ENCODE data around the gene DDX23.
"Not testable (repeated sequence)": the region's sequence is repeated elsewhere in the genome, so short reads cannot be mapped to it uniquely, and the experiment has no call there.

The DDX23 gene

DNA sequence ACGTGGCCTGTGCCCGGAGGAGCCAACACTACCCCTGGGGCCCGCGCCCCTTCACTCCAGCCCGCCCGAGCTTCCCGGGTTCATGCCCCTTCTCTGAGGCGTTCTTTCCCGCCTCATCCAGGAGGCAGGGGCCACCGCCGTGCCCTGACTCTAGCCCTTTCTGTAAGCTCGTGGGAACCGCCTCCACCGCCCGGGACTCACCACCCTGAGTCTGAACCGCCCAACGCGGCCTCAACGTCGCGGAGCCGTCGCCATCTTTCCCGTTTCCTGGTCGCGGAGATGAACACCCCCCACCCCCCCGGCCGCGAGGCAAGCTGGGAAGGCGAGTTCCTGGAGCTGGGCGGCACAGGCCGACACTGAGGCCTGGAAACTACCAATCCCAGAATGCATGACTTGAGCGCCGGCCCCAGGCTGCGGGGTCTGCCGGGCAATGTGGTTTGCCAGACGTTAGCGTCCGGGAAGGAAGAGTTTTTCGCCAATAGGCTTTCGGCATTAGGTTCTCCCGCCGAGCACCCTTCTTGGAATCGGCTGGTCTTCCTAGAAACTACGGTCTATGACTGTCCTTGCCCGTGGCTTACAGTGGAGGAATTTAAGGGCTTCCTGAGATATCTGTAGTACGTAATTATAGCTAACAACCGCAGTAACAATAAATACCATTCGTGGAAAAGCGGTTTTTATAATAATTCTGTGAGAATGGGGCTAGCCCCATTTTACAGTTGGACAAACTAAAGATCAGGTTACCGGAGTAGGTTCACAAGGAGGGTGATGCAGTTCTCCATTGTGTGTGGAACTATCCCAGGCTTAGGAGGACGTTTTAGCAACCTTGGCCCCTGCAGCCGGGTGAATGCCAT is at the start of gene DDX23:
DDX23 (minus strand) TSS at position 281 of the 851 bp plus-strand sequence. CDS start 6,381 bp downstream, outside the sequence.
- DNase-seq, result peak; percentile 87 to 93 (median 91)

DNA sequence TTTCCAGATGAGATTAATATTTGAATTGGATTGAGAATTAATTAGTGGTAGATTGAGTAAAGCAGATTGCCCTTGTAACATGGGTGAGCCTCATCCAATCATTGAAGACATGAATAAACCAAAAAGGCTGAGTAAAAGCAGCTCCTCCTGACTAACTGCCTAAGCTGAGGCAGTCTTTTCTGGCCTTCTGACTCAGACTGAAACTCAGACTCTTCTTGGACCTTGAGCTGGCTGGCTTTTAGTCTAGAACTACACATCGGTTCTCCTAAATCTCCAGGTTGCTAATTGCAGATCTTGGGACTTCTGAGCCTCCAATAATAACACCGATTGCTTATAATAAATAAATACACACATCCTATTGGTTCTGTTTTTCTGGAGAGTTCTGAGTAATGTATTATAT is 49.3 kb upstream of the DDX23 start:
- DNase-seq, result no peak

DNA sequence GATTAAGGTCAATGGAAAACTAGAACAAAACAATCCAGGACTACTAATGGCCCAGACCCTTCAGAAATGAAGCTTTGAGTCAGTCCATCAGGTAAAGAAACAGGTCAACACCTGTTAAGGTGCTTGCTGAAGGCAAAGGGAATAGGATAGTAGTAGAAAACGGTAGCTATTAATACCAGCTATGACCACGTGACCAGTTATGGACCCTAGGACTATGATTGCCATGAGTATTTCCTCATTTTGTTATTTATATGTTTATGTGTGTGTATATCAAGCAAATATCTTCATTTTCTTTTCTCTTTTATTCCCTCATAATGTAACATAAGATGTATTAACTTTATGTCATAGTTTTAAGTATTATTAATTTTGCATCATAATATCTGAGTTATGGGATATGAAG is 47.7 kb upstream of the DDX23 start:
- no peak for DNase-seq

DNA sequence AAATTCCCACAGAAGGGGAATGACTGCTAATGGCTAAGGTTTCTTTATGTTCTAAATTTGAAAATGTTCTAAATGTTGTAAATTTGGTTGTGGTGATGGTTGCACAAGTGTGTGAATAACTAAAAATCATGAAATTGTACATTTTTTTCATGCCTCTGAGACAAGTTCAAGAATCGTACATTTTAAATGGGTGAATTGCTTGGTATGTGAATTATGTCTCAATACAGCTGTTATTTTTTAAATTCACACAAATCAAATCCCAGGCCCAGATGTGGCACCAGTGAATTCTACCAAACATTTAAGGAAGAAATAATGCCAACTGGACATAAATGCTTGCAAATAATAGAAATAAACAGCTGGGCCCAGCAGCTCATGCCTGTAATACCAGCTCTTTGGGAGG is 42.3 kb upstream of the DDX23 start:
- DNase-seq, result no peak

DNA sequence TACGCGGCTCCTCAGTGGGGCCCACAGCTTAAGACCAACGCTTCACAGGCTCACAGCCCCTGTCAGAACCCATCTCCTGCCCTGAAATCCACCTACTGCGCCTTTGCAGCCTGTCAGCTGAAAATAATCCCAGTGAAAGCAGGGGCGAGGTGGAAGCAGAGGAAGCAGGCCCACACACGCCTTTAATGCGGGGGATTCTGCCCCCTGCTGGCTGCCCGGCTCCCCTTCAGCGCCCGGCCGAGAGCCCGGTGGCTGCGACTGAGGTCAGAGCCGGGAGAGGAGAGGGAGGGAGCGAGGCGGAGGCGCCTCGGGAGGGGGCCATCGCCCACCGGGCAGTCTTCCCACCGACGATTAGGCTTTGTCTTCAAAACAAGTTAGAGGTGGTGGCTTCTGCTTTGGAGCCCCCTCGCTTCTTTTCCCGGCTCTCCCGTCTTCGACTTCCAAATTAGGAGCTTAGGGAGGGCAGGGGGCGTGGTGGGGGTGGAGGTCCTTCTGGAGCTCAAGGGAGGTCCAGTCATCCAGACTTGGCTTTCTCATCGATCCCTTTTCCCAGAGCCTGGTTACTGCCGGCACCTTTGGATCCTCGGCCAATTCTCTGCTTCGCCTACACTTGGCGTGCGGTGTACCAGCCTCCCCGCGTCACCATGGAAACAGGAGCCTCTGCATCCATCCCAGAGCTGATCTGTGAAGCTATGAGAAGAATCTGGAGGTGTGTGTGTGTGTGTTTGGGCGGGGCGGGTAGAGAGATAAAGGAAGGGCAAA is 38.9 kb upstream of the DDX23 start:
- peak; percentile 34 to 68 (median 60) for DNase-seq

DNA sequence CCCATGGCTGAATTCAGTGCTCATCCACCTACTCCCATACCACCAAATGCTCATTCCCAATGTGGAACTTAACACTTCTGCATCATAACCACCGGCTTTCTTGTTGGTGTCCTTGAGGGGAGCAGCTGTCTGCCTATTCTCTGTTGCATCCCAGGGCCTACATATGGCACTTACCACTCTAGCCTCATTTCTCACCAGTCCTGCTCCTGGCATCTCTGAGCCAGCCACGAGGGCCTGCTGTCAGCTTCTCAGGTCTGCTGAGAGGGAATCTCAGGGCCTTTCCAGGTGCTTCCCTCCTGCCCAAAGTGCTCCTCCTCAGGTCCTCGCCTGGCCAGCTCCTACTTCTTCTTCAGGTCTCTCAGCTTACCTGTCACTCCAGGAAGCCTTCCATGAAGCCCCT is 37.7 kb upstream of the DDX23 start:
- no peak for DNase-seq

DNA sequence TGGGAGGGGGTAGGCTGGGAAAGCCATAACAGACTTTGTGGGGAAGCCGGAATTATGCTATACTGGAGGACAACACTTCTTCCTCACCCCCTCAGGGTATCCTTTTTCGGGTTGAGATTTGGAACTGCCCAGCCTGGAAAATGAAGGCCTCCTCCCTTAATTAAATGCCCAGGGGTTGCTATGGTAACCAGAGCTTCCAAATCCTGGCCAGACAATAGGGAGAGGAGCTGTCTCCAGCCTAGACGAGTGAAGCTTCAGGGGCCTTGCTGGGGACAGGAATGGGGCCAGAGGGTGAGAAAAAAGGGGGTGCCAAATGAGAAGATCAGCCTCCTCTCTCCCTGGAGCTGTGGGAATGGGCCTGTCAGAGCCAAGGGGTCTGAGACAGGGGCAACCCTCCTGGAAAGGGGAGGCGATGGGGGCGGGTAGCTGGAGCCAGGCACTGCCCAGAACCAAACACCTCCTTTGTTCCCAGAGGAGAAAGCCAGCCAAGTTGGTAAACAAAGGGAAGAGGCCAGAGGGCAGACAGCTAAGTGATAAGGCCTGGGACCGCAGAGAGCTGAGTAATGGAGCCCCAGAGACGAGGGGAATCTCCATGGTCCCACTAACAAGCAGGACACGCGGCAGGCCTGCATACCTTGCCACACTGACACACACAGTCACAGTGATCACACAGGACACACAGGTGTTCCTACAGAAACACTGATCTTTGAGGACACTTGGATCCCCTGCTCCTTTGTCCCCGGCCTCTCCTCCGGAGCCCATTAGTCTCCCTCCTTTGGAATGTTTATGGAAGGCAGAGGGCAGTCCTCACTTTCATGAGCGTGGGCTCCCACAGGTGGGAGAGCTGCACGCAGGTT is 31.6 kb upstream of the DDX23 start:
- no peak for DNase-seq

DNA sequence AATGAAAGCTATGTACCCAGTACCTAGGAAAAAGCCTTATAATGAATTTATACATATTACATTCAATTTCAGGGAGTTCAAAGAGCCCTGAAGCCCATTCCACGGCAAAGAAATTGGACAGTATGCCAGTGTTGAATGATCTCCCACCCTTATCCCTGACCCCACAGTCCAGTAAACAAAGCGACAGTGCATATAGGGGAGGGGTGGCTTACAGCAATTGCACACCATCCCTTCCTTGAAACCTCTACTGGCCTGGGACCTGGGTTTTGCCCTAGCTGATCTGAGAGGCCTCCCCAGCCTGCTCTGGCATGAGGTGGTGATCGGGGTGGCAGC is 31.0 kb upstream of the DDX23 start:
- no peak for DNase-seq

DNA sequence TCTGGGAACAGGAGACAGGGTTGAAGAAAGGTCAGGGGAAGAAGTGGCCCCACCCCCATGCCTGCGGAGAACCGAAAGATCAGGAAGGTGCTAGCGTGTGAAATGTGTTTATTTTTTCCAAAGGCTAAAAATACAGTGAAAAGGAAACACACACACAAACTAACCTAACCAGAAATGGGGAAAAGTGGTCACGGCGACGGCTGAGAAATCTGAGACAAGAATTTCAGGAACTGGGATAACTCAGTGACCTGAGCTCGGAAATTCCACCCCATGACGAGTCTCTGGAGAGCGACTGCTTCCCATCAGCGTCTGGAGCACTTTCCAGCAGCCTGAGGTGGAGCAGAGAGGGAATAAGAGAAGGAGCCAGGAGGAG is 30.3 kb upstream of the DDX23 start:
- no peak for DNase-seq

DNA sequence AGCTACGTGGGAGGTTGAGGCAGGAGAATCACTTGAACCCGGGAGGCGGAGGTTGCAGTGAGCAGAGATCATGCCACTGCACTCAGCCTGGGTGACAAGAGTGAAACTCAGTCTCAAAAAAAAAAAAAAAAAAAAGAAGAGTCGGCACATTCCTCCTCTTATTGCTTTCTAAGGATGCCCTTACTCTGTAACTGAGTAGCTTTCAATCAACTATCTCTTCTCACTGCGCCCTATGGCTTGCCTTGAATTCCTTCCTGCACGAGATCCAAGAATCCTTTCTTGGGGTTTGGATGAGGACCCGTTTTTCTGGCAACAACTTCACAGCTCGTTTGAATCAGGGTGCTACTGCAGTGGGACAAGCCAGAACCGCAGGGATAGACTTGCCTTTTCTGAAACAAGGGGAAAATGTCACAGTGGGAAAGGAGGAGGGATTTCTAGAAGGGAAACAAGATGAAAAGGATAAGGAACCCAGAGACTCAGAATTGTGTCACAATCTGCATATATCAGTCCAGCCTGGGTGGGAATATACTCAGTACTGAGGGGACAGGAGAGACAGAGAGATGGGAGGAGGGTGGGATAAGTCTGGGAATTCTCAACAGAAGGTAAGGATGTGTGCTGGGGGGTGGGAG is 29.8 kb upstream of the DDX23 start:
- DNase-seq, result no peak

DNA sequence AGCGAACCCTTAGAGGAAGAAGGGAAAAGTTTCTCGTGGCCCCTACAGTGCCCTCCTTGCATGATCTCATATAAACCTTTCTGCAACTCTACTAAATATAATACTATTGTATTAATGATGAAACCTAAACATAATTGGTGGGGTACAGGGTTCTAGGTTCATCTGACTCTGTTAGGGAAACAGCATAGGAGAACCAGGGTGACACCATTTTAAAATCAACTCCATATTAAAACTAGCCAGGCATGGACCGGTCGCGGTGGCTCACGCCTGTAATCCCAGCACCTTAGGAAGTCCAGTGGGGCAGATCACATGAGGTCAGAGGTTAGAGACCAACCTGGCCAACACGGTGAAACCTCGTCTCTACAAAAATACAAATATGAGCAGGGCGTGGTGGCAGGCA is 28.7 kb upstream of the DDX23 start:
- DNase-seq, result no peak

DNA sequence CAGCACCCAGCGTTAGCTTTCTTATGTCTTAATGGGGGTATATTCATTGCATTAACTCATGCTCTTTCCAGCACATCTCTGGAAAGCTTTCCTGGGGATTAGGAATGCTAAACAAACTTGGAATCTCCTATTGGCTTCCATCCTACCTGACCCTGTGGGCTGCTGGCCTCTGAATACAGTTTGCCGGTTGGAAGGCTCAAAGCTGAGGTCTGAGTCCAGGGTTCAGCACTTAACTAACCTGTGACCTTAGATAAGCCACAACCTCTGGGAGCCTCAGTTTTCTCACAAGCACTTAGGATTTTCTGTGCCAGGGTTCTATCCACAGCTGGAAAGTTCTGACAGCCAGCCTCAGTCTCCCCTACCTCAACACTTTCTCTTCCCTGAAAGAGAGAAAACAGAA is 26.6 kb upstream of the DDX23 start:
- DNase-seq, result no peak

DNA sequence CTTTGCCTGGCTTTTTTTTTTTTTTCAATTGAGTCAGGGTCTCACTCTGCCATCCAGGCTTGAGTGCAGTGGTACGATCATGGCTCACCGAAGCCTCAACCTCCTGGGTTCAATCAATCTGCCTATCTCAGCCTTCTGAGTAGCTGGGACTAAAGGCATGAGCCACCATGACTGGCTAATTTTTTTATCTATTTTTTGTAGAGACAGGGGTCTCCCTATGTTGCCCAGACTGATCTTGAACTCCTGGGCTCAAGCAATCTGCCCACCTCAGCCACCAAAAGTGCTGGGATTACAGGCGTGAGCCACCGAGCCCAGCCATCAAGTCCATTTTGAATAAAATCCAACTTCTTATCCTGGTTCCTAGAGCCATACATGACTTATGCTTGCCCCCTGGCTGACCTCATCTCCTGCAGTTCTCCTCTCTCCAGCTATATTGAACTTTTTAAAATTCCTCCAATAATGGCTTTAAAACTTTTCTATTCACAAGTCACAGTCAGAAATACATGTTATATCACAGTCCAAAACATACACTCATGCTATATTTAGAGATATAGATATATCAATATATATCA is 24.1 kb upstream of the DDX23 start:
- DNase-seq, result no peak

DNA sequence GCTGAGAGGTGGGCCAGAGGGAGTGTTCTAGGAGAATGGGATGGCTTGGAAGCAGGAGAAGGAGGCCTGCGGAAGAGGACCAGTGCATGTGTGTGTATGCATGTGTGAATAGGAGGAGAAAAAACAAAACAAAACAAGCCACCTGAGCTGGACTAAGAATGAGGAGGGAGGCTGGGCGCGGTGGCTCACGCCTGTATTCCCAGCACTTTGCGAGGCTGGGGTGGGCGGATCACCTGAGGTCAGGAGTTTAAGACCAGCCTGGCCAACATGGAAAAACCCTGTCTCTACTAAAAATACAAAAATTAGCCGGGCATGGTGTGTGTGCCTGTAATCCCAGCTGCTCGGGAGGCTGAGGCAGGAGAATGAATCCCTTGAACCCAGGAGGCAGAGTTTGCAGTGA is 21.6 kb upstream of the DDX23 start:
- not testable (repeated sequence) for DNase-seq

DNA sequence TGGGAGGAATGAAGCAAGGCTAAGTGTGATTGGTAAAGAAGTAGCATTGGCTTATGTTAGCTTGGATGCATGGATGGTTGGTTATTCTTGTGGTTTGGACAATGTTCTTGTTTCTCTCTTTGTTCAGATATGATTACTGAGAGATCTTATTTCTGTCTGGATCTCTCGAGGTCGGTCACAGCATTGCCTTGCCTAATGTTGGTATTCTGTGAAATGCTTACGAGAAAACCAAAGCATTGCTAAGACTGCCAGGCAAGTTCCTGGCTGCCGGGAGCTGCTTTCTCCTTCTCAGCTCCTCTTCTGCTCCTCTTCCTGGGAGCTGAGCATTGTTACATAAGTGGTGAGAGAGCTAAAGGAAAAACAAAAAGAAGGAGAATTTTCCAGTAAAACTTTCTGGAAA is 21.1 kb upstream of the DDX23 start:
- no peak for DNase-seq

DNA sequence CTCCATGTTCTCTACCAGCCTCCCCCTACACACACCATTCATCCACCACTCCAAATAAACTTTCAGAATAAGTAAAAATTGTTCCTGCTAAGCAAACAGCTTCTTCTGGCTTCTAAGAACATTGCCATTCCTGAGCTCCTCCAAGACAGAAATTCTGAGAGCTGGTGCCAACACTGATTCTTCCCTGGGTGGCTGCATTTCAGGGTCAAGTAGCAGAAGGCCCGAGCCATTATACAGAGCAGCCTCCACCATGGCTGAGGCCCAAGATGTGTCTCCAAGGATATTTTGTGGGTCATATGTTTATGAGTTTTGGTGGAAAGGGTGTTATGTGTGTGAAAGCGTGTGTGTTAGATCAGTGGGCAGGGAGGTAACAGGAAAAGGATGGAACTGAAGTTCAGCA is 17.2 kb upstream of the DDX23 start:
- no peak for DNase-seq

DNA sequence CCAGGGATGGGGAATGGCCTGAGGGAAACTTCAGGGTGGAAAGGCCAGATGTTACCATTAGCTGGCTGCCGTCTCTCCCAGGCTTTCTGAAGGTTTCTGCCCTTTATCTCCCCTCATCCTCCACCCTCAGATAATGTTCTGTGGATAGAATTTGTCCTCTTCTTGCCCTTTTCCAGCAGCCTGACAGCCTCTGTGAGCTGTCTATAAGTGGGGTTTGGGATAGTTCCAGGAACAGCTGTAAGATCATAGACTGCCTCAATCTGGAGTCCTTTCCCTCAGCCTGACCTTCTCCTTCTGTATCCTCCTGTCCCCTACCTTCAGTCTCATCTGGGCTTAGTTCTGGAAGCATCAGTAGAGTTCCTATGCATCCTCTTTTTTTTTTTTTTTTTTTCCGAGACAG is 16.5 kb upstream of the DDX23 start:
- DNase-seq, result no peak

DNA sequence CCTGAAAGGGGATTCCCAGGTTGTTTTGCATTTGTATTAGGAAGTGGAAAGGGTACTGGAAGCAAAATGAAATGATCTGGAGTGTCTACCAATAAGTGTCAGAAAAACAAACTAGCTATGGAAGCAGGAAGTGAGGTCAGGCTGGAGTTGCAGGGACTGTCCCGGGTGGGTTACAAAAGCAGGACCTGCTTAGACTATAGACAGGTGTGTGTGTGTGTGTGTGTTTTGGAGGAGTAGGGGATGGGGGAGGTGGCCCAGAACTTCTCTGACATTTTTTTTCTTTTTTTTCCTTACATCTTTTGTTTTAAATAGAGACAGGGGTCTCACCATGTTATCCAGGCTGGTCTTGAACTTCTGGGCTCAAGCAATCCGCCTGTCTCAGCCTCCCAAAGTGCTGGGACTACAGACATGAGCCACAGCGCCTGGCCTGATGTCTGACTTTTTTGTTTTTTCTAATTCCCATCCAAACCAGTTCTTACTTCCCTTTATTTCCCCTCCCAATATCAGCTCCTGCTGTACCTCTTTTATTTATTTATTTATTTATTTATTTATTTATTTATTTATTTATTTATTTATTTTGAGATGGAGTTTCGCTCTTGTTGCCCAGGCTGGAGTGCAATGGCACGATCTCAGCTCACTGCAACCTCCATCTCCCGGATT is 14.2 kb upstream of the DDX23 start:
- no peak for DNase-seq

DNA sequence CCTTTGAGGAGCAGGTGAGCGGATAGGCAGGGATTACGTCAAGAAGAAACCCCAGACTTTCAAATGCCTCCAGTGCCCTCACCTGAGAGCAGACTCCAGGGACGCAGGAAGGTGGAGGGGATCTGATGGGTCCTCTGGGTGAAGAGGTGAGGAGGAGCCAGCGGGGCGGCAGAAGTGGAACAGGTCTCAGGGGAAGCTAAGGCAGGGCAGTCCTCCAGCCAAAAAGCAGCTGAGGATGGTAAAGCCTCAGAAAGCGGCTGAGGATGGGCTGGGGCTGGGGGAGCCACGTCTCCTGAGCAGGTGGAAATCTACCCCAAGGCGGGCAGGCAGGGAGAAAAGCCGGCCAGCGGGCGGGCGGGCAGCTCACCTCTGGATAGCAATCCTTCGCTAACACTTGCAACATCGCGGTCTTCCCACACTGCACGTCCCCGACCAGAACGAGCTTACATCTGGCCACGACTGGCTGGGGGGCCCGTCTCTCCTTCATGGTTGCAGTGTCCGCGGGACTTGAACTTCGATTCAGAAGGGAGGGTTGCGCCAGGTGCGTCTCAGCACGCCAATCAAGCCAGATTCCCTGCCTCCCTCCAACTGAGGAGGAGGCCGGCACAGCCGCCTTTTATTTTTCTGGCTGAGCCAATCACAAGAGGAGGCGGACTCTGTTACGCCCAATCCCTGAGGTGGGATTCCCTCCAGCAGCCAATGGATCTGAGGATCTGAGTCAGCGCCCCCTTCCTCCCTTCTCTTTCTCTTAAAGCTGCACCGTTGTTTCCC is 13.5 kb upstream of the DDX23 start, which contains the start of gene RND1:
RND1 (minus strand) TSS at position 590 of the 771 bp plus-strand sequence; CDS start at position 487, 103 bp downstream.
- peak; percentile 74 to 85 (median 82) for DNase-seq

DNA sequence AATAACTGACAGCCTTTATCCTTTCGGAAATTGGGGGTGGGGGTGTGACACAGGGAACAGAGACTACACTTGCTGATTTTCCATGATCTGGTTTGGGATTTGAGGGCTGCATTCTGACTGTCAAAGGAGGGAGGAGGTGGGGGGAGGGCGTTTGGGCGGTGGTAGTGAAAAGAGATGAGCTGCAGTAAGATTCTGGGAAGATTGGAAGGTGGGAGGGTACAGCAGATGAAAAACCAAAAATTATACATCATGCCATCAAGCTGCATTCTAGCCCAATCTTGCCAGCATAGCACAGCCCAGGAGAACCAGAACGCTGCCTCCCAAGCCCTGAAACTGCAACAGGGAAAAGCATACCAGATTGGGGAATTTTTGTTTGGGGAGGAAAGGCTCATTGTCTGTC is 11.3 kb upstream of the DDX23 start:
- no peak for DNase-seq

DNA sequence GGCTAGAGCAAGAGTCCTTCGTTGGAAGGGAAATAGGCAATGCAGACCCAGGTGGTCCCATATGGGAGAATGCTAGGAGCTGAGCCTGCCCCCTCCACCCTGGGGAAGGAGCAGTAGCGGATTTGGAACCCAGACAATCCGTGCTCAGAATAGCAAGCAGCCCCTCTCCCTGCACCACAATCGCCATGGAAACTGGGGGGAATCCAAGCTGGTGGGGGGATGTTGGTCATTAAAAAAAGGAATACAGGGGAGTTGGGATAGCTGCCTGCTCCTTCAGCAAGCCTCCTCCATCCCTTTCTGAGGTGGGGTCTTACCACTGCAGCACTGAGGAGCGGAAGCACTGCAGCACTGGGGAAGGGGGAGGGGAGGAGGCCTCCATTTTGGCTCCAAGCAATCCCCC is 10.8 kb upstream of the DDX23 start:
- DNase-seq, result no peak
